WTC11 (cell line): ENCODE data around the gene MED12L. TPM values are rescaled to one million over a fixed set of nuclear protein-coding genes. Genes with fewer than 3 reads are reported as not detected.

Experiments used
- ATAC-seq: fragments of 200-7000 bp; cut with Tn5 transposase; 2 replicates; pipeline ENCODE4 v1.10.0; 2021; ENCODE audit warnings: mild to moderate bottlenecking, moderate library complexity
- CTCF ChIA-PET: fragments of 300-600 bp; sonication (Branson Sonifier 250); formaldehyde crosslinking; loops from one replicate; lab custom pipeline; 2021; ENCODE audit warnings: antibody characterized with exemption; lab: Charles Lee
- POLR2A ChIA-PET: fragments of 350-600 bp; sonication (Branson Sonifier 250); formaldehyde crosslinking; loops from one replicate; lab custom pipeline; 2021; ENCODE audit warnings: antibody characterized with exemption; lab: Charles Lee
- DNase-seq: peaks from one replicate; pipeline ENCODE4 v3.0.0; 2021; ENCODE audit warnings: low spot score
- H3K27ac Mint-ChIP-seq: 2 replicates; pipeline ENCODE4 v1.8.0; 2021; ENCODE audit warnings: mixed read lengths
- H3K27me3 Mint-ChIP-seq: 2 replicates; pipeline ENCODE4 v1.8.0; 2021; ENCODE audit warnings: low read depth, mild to moderate bottlenecking, moderate library complexity, mixed read lengths
- H3K36me3 Mint-ChIP-seq: 2 replicates; pipeline ENCODE4 v1.8.0; 2021; ENCODE audit warnings: mixed read lengths
- H3K4me1 Mint-ChIP-seq: 2 replicates; pipeline ENCODE4 v1.8.0; 2022; ENCODE audit warnings: mixed read lengths
- H3K4me3 Mint-ChIP-seq: 2 replicates; pipeline ENCODE4 v1.8.0; 2021; ENCODE audit warnings: mild to moderate bottlenecking, moderate library complexity, mixed read lengths
- H3K9me3 Mint-ChIP-seq: 2 replicates; pipeline ENCODE4 v1.8.0; 2021; ENCODE audit warnings: mixed read lengths
- EMX1 ChIP-seq: fragments of 250-450 bp; sonication (Bioruptor Pico); IDR thresholded peaks from 2 replicates; pipeline ENCODE4 v1.8.0; 2021; ENCODE audit warnings: mild to moderate bottlenecking
- FOXJ3 ChIP-seq: sonication (generic); formaldehyde crosslinking; IDR thresholded peaks from 2 replicates; pipeline ENCODE4 v1.9.0; 2021; ENCODE audit warnings: missing genetic modification reagents, mild to moderate bottlenecking, borderline replicate concordance
- FOXK1 ChIP-seq: sonication (generic); formaldehyde crosslinking; IDR thresholded peaks from 2 replicates; pipeline ENCODE4 v1.8.0; 2022; ENCODE audit warnings: mild to moderate bottlenecking, moderate library complexity, missing genetic modification reagents
- JUN ChIP-seq: sonication (generic); formaldehyde crosslinking; IDR thresholded peaks from 2 replicates; pipeline ENCODE4 v1.8.0; 2023; ENCODE audit warnings: mild to moderate bottlenecking, missing genetic modification reagents
- NFE2L1 ChIP-seq: sonication (generic); formaldehyde crosslinking; IDR thresholded peaks from 2 replicates; pipeline ENCODE4 v1.8.1; 2023; ENCODE audit warnings: missing genetic modification reagents
- NFYB ChIP-seq: sonication (generic); formaldehyde crosslinking; conservative IDR thresholded peaks from 2 replicates; pipeline ENCODE4 v1.8.0; 2022; ENCODE audit warnings: low read depth, missing genetic modification reagents
- NR2C2 ChIP-seq: sonication (generic); formaldehyde crosslinking; IDR thresholded peaks from 2 replicates; pipeline ENCODE4 v1.8.0; 2022; ENCODE audit warnings: mild to moderate bottlenecking, missing genetic modification reagents
- RORB ChIP-seq: fragments of 250-450 bp; sonication (Bioruptor Pico); IDR thresholded peaks from 2 replicates; pipeline ENCODE4 v1.9.0; 2021; ENCODE audit warnings: mild to moderate bottlenecking
- TP53 ChIP-seq: sonication (generic); formaldehyde crosslinking; IDR thresholded peaks from 2 replicates; pipeline ENCODE4 v1.8.1; 2023; ENCODE audit warnings: mild to moderate bottlenecking, missing genetic modification reagents
- ZNF396 ChIP-seq: fragments of 250-450 bp; sonication (Bioruptor Pico); IDR thresholded peaks from 2 replicates; pipeline ENCODE4 v1.8.0; 2021; ENCODE audit warnings: mild to moderate bottlenecking, moderate library complexity, borderline replicate concordance
- ZNF416 ChIP-seq: fragments of 250-450 bp; sonication (Bioruptor Pico); IDR thresholded peaks from 2 replicates; pipeline ENCODE4 v1.9.0; 2021; ENCODE audit warnings: mild to moderate bottlenecking, inconsistent platforms
- total RNA-seq: library from RNA; stranded (reverse); gene quantifications from 3 replicates; pipeline ENCODE4 v1.2.3, GENCODE V29; 2021
- TF ChIP-seq, protein P1 (sequence below): fragments of 250-450 bp; sonication (Bioruptor Pico); IDR thresholded peaks from 2 replicates; pipeline ENCODE4 v1.9.0; 2021; ENCODE audit warnings: mild to moderate bottlenecking
- TF ChIP-seq, protein P2 (sequence below): sonication (generic); formaldehyde crosslinking; IDR thresholded peaks from 2 replicates; pipeline ENCODE4 v1.8.1; 2023; ENCODE audit warnings: mild to moderate bottlenecking, missing genetic modification reagents, moderate library complexity
- TF ChIP-seq, protein P3 (sequence below): sonication (generic); formaldehyde crosslinking; conservative IDR thresholded peaks from 2 replicates; pipeline ENCODE4 v1.8.1; 2022; ENCODE audit warnings: mild to moderate bottlenecking, missing genetic modification reagents
- TF ChIP-seq, protein P4 (sequence below): sonication (generic); formaldehyde crosslinking; IDR thresholded peaks from 2 replicates; pipeline ENCODE4 v1.8.0; 2022; ENCODE audit warnings: missing genetic modification reagents
- TF ChIP-seq, protein P5 (sequence below): fragments of 250-450 bp; sonication (Bioruptor Pico); IDR thresholded peaks from 2 replicates; pipeline ENCODE4 v1.9.0; 2021; ENCODE audit warnings: mild to moderate bottlenecking
- TF ChIP-seq, protein P6 (sequence below): fragments of 250-450 bp; sonication (Bioruptor Pico); IDR thresholded peaks from 2 replicates; pipeline ENCODE4 v1.8.0; 2021; ENCODE audit warnings: mild to moderate bottlenecking
- TF ChIP-seq, protein P7 (sequence below): sonication (generic); formaldehyde crosslinking; IDR thresholded peaks from 2 replicates; pipeline ENCODE4 v1.8.1; 2022; ENCODE audit warnings: mild to moderate bottlenecking, moderate library complexity, missing genetic modification reagents
- TF ChIP-seq, protein P8 (sequence below): sonication (generic); formaldehyde crosslinking; IDR thresholded peaks from 2 replicates; pipeline ENCODE4 v1.8.1; 2023; ENCODE audit warnings: mild to moderate bottlenecking, missing genetic modification reagents
- TF ChIP-seq, protein P9 (sequence below): fragments of 250-450 bp; sonication (Bioruptor Pico); IDR thresholded peaks from 2 replicates; pipeline ENCODE4 v1.9.0; 2021; ENCODE audit warnings: moderate library complexity, mild to moderate bottlenecking, inconsistent platforms, borderline replicate concordance
- TF ChIP-seq, protein P10 (sequence below): sonication (generic); formaldehyde crosslinking; IDR thresholded peaks from 2 replicates; pipeline ENCODE4 v1.8.1; 2023; ENCODE audit warnings: mild to moderate bottlenecking, moderate library complexity, missing genetic modification reagents

The MED12L gene
- total RNA-seq, 1 experiment from 2014 or later = 27.4 TPM

DNA sequence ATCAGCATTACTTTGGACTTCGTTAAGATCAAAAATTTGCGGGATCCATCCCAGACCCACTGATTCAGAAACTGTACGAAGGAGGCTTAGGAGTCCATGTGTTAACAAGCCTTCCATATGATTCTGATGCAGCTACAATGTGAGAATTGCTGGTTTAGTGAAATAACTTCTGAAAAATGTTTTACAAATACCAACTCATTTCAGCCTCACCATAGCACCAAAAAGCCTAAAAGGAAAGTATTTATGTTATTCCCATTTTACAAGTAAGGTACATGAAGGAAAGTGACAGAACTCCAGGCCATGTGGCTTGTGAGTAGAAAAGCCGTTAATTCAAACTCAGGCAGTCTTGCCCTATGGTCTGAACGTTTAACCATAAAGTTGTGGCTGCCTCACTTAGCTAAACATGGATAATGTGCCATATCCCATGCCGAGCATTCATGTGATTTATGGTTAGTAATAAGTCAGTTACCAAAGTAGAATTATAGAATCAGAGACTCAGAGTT, 376.9 kb downstream of the MED12L start:
- H3K4me1 Mint-ChIP-seq = peaks cover 4% of the 10 kb centered on the region
- ATAC-seq = no peak
- H3K4me3 Mint-ChIP-seq = 0 out of 2 replicates have a peak overlapping the region, but pooled peaks have one; percentile 76
- TF ChIP-seq NFE2L1 (CRISPR knock-in tag) = no peak
- TF ChIP-seq TP53 (CRISPR knock-in tag) = no peak
- TF ChIP-seq, protein P1, sequence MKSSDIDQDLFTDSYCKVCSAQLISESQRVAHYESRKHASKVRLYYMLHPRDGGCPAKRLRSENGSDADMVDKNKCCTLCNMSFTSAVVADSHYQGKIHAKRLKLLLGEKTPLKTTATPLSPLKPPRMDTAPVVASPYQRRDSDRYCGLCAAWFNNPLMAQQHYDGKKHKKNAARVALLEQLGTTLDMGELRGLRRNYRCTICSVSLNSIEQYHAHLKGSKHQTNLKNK = no peak
- no peak for TF ChIP-seq EMX1 (CRISPR knock-in tag)
- no peak for TF ChIP-seq FOXJ3 (CRISPR knock-in tag)
- TF ChIP-seq ZNF416 (CRISPR knock-in tag) = no peak
- TF ChIP-seq FOXK1 (CRISPR knock-in tag) = no peak
- TF ChIP-seq, protein P2, sequence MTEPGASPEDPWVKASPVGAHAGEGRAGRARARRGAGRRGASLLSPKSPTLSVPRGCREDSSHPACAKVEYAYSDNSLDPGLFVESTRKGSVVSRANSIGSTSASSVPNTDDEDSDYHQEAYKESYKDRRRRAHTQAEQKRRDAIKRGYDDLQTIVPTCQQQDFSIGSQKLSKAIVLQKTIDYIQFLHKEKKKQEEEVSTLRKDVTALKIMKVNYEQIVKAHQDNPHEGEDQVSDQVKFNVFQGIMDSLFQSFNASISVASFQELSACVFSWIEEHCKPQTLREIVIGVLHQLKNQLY (CRISPR knock-in tag) = no peak
- TF ChIP-seq, protein P3, sequence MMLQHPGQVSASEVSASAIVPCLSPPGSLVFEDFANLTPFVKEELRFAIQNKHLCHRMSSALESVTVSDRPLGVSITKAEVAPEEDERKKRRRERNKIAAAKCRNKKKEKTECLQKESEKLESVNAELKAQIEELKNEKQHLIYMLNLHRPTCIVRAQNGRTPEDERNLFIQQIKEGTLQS (CRISPR knock-in tag) = no peak
- TF ChIP-seq, protein P4, sequence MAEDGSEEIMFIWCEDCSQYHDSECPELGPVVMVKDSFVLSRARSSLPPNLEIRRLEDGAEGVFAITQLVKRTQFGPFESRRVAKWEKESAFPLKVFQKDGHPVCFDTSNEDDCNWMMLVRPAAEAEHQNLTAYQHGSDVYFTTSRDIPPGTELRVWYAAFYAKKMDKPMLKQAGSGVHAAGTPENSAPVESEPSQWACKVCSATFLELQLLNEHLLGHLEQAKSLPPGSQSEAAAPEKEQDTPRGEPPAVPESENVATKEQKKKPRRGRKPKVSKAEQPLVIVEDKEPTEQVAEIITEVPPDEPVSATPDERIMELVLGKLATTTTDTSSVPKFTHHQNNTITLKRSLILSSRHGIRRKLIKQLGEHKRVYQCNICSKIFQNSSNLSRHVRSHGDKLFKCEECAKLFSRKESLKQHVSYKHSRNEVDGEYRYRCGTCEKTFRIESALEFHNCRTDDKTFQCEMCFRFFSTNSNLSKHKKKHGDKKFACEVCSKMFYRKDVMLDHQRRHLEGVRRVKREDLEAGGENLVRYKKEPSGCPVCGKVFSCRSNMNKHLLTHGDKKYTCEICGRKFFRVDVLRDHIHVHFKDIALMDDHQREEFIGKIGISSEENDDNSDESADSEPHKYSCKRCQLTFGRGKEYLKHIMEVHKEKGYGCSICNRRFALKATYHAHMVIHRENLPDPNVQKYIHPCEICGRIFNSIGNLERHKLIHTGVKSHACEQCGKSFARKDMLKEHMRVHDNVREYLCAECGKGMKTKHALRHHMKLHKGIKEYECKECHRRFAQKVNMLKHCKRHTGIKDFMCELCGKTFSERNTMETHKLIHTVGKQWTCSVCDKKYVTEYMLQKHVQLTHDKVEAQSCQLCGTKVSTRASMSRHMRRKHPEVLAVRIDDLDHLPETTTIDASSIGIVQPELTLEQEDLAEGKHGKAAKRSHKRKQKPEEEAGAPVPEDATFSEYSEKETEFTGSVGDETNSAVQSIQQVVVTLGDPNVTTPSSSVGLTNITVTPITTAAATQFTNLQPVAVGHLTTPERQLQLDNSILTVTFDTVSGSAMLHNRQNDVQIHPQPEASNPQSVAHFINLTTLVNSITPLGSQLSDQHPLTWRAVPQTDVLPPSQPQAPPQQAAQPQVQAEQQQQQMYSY (CRISPR knock-in tag) = no peak
- no peak for TF ChIP-seq NR2C2 (CRISPR knock-in tag)
- TF ChIP-seq, protein P5, sequence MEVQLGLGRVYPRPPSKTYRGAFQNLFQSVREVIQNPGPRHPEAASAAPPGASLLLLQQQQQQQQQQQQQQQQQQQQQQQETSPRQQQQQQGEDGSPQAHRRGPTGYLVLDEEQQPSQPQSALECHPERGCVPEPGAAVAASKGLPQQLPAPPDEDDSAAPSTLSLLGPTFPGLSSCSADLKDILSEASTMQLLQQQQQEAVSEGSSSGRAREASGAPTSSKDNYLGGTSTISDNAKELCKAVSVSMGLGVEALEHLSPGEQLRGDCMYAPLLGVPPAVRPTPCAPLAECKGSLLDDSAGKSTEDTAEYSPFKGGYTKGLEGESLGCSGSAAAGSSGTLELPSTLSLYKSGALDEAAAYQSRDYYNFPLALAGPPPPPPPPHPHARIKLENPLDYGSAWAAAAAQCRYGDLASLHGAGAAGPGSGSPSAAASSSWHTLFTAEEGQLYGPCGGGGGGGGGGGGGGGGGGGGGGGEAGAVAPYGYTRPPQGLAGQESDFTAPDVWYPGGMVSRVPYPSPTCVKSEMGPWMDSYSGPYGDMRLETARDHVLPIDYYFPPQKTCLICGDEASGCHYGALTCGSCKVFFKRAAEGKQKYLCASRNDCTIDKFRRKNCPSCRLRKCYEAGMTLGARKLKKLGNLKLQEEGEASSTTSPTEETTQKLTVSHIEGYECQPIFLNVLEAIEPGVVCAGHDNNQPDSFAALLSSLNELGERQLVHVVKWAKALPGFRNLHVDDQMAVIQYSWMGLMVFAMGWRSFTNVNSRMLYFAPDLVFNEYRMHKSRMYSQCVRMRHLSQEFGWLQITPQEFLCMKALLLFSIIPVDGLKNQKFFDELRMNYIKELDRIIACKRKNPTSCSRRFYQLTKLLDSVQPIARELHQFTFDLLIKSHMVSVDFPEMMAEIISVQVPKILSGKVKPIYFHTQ (CRISPR knock-in tag) = no peak
- TF ChIP-seq, protein P6, sequence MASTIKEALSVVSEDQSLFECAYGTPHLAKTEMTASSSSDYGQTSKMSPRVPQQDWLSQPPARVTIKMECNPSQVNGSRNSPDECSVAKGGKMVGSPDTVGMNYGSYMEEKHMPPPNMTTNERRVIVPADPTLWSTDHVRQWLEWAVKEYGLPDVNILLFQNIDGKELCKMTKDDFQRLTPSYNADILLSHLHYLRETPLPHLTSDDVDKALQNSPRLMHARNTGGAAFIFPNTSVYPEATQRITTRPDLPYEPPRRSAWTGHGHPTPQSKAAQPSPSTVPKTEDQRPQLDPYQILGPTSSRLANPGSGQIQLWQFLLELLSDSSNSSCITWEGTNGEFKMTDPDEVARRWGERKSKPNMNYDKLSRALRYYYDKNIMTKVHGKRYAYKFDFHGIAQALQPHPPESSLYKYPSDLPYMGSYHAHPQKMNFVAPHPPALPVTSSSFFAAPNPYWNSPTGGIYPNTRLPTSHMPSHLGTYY (CRISPR knock-in tag) = no peak
- TF ChIP-seq RORB = no peak
- CTCF ChIA-PET = interaction anchor here (0.9 kb wide), 1 partner anchor 36 kb away, joined by 4 read pairs; no protein-coding TSS in a partner anchor
- no peak overlapping the region for H3K27ac Mint-ChIP-seq
- no peak for DNase-seq
- H3K9me3 Mint-ChIP-seq = no peaks in the 10 kb centered on the region
- peaks cover 5% of the 10 kb centered on the region; the same call in 1 of the 2 replicates for H3K27me3 Mint-ChIP-seq
- no peaks in the 10 kb centered on the region for H3K36me3 Mint-ChIP-seq
- POLR2A ChIA-PET = no interaction called here

DNA sequence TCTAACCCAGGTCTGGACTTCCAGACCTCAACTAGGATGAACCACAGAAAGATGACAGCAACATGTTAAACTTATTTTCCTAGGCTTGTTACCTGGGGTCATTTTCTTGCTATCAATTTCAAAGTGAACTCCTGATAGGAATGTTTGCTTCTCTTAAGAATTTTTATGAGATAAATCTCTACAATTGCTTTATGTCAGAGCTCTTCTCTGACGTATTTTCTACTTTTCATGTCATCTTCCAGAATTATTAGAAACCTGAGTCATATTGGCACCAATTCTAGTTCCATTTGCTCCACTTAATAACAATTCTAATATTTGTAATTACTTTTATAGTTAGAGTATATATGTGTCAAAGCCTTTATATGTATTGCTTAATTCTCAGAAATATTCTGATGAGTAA, 377.5 kb downstream of the MED12L start:
- TF ChIP-seq FOXJ3 (CRISPR knock-in tag) (no peak), JUN (CRISPR knock-in tag) (no peak), NFYB (no peak), ZNF396 (CRISPR knock-in tag) (no peak), EMX1 (CRISPR knock-in tag) (no peak)
- TF ChIP-seq, protein P7, sequence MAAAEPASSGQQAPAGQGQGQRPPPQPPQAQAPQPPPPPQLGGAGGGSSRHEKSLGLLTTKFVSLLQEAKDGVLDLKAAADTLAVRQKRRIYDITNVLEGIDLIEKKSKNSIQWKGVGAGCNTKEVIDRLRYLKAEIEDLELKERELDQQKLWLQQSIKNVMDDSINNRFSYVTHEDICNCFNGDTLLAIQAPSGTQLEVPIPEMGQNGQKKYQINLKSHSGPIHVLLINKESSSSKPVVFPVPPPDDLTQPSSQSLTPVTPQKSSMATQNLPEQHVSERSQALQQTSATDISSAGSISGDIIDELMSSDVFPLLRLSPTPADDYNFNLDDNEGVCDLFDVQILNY (CRISPR knock-in tag) = no peak
- TF ChIP-seq, protein P8, sequence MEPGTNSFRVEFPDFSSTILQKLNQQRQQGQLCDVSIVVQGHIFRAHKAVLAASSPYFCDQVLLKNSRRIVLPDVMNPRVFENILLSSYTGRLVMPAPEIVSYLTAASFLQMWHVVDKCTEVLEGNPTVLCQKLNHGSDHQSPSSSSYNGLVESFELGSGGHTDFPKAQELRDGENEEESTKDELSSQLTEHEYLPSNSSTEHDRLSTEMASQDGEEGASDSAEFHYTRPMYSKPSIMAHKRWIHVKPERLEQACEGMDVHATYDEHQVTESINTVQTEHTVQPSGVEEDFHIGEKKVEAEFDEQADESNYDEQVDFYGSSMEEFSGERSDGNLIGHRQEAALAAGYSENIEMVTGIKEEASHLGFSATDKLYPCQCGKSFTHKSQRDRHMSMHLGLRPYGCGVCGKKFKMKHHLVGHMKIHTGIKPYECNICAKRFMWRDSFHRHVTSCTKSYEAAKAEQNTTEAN (CRISPR knock-in tag) = no peak
- TF ChIP-seq, protein P9, sequence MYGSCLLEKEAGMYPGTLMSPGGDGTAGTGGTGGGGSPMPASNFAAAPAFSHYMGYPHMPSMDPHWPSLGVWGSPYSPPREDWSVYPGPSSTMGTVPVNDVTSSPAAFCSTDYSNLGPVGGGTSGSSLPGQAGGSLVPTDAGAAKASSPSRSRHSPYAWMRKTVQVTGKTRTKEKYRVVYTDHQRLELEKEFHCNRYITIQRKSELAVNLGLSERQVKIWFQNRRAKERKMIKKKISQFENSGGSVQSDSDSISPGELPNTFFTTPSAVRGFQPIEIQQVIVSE = no peak
- TF ChIP-seq, protein P10, sequence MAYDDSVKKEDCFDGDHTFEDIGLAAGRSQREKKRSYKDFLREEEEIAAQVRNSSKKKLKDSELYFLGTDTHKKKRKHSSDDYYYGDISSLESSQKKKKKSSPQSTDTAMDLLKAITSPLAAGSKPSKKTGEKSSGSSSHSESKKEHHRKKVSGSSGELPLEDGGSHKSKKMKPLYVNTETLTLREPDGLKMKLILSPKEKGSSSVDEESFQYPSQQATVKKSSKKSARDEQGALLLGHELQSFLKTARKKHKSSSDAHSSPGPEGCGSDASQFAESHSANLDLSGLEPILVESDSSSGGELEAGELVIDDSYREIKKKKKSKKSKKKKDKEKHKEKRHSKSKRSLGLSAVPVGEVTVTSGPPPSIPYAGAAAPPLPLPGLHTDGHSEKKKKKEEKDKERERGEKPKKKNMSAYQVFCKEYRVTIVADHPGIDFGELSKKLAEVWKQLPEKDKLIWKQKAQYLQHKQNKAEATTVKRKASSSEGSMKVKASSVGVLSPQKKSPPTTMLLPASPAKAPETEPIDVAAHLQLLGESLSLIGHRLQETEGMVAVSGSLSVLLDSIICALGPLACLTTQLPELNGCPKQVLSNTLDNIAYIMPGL (CRISPR knock-in tag) = no peak
- no peak overlapping the region for H3K4me3 Mint-ChIP-seq
- ChIA-PET CTCF (interaction anchor here (0.9 kb wide), 1 partner anchor 37 kb away, joined by 4 read pairs; no protein-coding TSS in a partner anchor), POLR2A (no interaction called here)
- H3K36me3 Mint-ChIP-seq = no peaks in the 10 kb centered on the region
- no peaks in the 10 kb centered on the region for H3K9me3 Mint-ChIP-seq
- H3K4me1 Mint-ChIP-seq = peaks cover 5% of the 10 kb centered on the region
- no peak overlapping the region for H3K27ac Mint-ChIP-seq
- ATAC-seq = no peak
- peaks cover 5% of the 10 kb centered on the region; the same call in 1 of the 2 replicates for H3K27me3 Mint-ChIP-seq
- DNase-seq = no peak
